Testis (tissue), 2 donors: ENCODE measurements around the gene AKAP6.

ENCODE experiments used
- POLR2A ChIP-seq: fragments of 450-650 bp; IDR thresholded peaks from one replicate; pipeline ENCODE4 v1.6.1; 2017; ENCODE audit warnings: antibody characterized with exemption, mild to moderate bottlenecking, moderate library complexity
- TF ChIP-seq, protein P1 (sequence below), 3 experiments: fragments of 450-650 bp in 2 of 3; fragments of 200-600 bp in 1 of 3; sonication (generic) in 1 of 3; IDR thresholded peaks; one replicate each; pipeline ENCODE4 v1.5.1; 2016 to 2019; ENCODE audit warnings: antibody characterized with exemption in 3 of 3, mild to moderate bottlenecking in 2 of 3, moderate library complexity in 1 of 3

DNA sequence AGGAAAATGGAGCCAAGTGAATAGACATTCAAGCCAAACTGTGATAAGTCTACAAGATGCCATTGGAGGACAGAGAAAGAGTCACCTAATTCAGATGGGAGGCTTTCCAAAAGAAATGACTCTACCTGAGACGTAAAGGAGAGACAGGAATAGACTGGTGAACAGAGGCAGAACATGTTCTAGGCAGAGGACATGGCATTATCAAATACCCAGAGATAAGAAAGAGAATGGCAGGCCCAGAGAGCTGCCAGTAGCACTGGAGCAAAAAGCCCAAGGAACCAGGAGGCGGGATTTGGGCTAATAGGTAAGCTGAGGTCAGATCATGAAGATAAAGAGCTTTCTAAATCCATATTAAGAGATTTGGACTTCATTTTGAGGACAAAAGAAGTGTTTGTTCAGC is 207.1 kb downstream of the AKAP6 start:
- TF ChIP-seq, protein P1, sequence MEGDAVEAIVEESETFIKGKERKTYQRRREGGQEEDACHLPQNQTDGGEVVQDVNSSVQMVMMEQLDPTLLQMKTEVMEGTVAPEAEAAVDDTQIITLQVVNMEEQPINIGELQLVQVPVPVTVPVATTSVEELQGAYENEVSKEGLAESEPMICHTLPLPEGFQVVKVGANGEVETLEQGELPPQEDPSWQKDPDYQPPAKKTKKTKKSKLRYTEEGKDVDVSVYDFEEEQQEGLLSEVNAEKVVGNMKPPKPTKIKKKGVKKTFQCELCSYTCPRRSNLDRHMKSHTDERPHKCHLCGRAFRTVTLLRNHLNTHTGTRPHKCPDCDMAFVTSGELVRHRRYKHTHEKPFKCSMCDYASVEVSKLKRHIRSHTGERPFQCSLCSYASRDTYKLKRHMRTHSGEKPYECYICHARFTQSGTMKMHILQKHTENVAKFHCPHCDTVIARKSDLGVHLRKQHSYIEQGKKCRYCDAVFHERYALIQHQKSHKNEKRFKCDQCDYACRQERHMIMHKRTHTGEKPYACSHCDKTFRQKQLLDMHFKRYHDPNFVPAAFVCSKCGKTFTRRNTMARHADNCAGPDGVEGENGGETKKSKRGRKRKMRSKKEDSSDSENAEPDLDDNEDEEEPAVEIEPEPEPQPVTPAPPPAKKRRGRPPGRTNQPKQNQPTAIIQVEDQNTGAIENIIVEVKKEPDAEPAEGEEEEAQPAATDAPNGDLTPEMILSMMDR (IDR thresholded peaks at IDR 0.05), result no peak
- no peak for TF ChIP-seq POLR2A
